ENCODE data around the gene CALY. TPM values are rescaled to one million over a fixed set of nuclear protein-coding genes. Genes with fewer than 3 reads are reported as not detected.

CALY gene
- total and polyA plus RNA-seq, 2 experiments from 2014 or later = 12.3 to 16.3 TPM

- no peaks in the 10 kb centered on the region for H3K36me3 ChIP-seq
- DNase-seq (ENCODE audit: low read depth in 1 of 2, low spot score in 1 of 2) = no peak
- H3K4me3 ChIP-seq = no peak overlapping the region
- no peaks in the 10 kb centered on the region for H3K4me1 ChIP-seq (ENCODE audit: low read depth)
- no peaks in the 10 kb centered on the region for H3K9me3 ChIP-seq (ENCODE audit: low read depth)
- H3K27ac ChIP-seq = no peak overlapping the region
- H3K27me3 ChIP-seq = no peaks in the 10 kb centered on the region
- no peak for TF ChIP-seq CTCF (IDR thresholded peaks at IDR 0.05; ENCODE audit: low read depth, low read length)
Measured at GRCh38 chr10:133343558-133343957, 6.9 kb upstream of the CALY start.

- no peak for DNase-seq (ENCODE audit: low read depth in 1 of 2, low spot score in 1 of 2)
- Histone ChIP-seq H3K27me3 (peaks cover 4% of the 10 kb centered on the region), H3K4me1 (ENCODE audit: low read depth) (no peaks in the 10 kb centered on the region), H3K9me3 (ENCODE audit: low read depth) (no peaks in the 10 kb centered on the region), H3K4me3 (no peak overlapping the region), H3K27ac (no peak overlapping the region), H3K36me3 (no peaks in the 10 kb centered on the region)
- no peak for TF ChIP-seq CTCF (IDR thresholded peaks at IDR 0.05; ENCODE audit: low read depth, low read length)
Measured at GRCh38 chr10:133342942-133343341, 6.2 kb upstream of the CALY start.

GRCh38 chr10:133341983-133342382 is 5.3 kb upstream of the CALY start:
- no peak overlapping the region for H3K27ac ChIP-seq
- DNase-seq (ENCODE audit: low read depth in 1 of 2, low spot score in 1 of 2) = no peak
- no peak overlapping the region for H3K4me3 ChIP-seq
- no peaks in the 10 kb centered on the region for H3K36me3 ChIP-seq
- no peaks in the 10 kb centered on the region for H3K4me1 ChIP-seq (ENCODE audit: low read depth)
- H3K27me3 ChIP-seq = peaks cover 13% of the 10 kb centered on the region
- TF ChIP-seq CTCF (IDR thresholded peaks at IDR 0.05; ENCODE audit: low read depth, low read length) = no peak
- H3K9me3 ChIP-seq (ENCODE audit: low read depth) = no peaks in the 10 kb centered on the region

GRCh38 chr10:133339708-133340380 is 3.1 kb upstream of the CALY start:
- no peaks in the 10 kb centered on the region for H3K36me3 ChIP-seq
- peaks cover 35% of the 10 kb centered on the region for H3K27me3 ChIP-seq
- TF ChIP-seq CTCF (IDR thresholded peaks at IDR 0.05; ENCODE audit: low read depth, low read length) = no peak
- no peak overlapping the region for H3K27ac ChIP-seq
- no peak for DNase-seq (ENCODE audit: low read depth in 1 of 2, low spot score in 1 of 2)
- peaks cover 3% of the 10 kb centered on the region for H3K4me1 ChIP-seq (ENCODE audit: low read depth)
- H3K9me3 ChIP-seq (ENCODE audit: low read depth) = no peaks in the 10 kb centered on the region
- H3K4me3 ChIP-seq = no peak overlapping the region

GRCh38 chr10:133338080-133339071 is 1.7 kb upstream of the CALY start:
- Histone ChIP-seq H3K27me3 (peaks cover 42% of the 10 kb centered on the region), H3K4me1 (ENCODE audit: low read depth) (peaks cover 3% of the 10 kb centered on the region), H3K27ac (no peak overlapping the region), H3K36me3 (no peaks in the 10 kb centered on the region), H3K9me3 (ENCODE audit: low read depth) (no peaks in the 10 kb centered on the region), H3K4me3 (no peak overlapping the region)
- no peak for TF ChIP-seq CTCF (IDR thresholded peaks at IDR 0.05; ENCODE audit: low read depth, low read length)
- DNase-seq (ENCODE audit: low read depth in 1 of 2, low spot score in 1 of 2) = no peak
